AG09309 (cell line): ENCODE measurements around the gene TINCR.
A peak's percentile ranks its signal among the peaks of the same experiment; 100 is the strongest.

Experiments used
- DNase-seq: peaks from one replicate; pipeline ENCODE4 v3.0.0-alpha.2; 2010; ENCODE audit warnings: low read depth
- H3K4me3 ChIP-seq: 2 replicates; pipeline ENCODE4 v1.5.1; 2011; ENCODE audit warnings: mild to moderate bottlenecking, low read depth, low read length, moderate library complexity; ENCODE audit not compliant: control insufficient read depth
- TF ChIP-seq, protein P1 (sequence below): IDR thresholded peaks from 2 replicates; pipeline ENCODE4 v1.5.1; 2011; ENCODE audit warnings: mild to moderate bottlenecking, low read depth, low read length, inconsistent platforms; ENCODE audit not compliant: insufficient read depth, control insufficient read depth; ENCODE audit errors: missing control alignments

TINCR gene

DNA sequence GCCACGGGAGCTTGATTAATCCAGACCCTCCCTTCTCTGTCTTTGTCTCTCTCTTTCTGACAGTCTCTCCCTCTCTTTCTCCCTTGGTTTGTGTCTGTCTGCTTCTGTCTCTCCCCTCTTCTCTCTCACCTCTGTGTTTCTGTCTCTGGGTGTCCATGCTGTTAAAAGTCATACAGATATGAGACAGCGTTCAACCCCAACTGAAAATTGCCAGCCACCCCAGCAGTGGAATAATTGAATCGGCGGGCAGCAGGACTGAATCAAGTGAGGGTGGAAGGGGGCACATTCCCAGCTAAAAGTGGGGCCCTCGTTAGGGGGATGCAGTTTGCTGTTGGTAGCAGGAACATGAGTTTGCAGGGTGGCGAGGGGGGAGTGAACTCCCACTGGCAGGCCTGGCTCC lies 43.7 kb downstream of the TINCR start:
- TF ChIP-seq, protein P1, sequence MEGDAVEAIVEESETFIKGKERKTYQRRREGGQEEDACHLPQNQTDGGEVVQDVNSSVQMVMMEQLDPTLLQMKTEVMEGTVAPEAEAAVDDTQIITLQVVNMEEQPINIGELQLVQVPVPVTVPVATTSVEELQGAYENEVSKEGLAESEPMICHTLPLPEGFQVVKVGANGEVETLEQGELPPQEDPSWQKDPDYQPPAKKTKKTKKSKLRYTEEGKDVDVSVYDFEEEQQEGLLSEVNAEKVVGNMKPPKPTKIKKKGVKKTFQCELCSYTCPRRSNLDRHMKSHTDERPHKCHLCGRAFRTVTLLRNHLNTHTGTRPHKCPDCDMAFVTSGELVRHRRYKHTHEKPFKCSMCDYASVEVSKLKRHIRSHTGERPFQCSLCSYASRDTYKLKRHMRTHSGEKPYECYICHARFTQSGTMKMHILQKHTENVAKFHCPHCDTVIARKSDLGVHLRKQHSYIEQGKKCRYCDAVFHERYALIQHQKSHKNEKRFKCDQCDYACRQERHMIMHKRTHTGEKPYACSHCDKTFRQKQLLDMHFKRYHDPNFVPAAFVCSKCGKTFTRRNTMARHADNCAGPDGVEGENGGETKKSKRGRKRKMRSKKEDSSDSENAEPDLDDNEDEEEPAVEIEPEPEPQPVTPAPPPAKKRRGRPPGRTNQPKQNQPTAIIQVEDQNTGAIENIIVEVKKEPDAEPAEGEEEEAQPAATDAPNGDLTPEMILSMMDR, result no peak
- DNase-seq, result no peak
- no peak overlapping the region for H3K4me3 ChIP-seq

DNA sequence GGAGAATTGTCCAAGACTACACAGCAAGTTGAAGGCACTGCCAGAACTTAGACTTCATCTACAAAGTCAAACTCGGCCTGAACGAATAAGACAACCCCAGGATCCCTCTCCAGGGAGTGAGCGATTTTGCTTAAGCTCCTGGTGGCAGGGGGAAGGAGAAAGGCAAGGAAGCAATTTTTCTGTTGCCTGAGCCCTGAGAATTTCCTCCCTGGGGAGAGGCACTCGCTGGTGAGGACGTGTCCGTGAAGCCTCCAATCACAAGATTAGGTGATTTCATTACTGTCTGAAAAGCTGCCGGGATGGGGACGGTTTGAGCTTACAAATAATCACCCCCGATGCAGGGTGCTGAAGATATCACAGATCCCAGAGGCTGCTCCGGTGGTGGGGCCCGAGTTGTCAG lies 45.6 kb downstream of the TINCR start:
- TF ChIP-seq, protein P1, result no peak
- H3K4me3 ChIP-seq, result no peak overlapping the region
- DNase-seq, result no peak

DNA sequence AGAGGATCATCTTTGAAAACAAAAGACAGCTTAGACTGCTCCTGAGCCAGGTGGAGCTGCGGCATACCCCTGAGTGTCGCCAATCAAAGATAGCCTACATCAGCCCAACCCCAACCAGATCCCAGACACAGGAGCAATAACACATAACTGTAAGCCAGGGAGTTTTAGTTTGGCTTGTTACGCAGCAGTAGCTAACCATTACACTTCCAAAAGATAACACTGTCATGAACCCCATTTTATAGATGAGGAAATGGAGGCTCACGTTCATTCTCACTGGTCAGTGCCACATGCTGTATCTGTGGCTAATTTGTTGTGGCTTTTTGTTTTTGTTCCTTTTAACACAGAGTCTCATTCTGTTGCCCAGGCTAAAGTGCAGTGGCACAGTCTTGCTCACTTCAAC lies 47.3 kb downstream of the TINCR start:
- no peak overlapping the region for H3K4me3 ChIP-seq
- TF ChIP-seq, protein P1, result no peak
- no peak for DNase-seq

- no peak for DNase-seq
- TF ChIP-seq, protein P1, result no peak
- H3K4me3 ChIP-seq, result no peak overlapping the region
Measured at GRCh38 chr19:5519076-5519475, 48.7 kb downstream of the TINCR start.

DNA sequence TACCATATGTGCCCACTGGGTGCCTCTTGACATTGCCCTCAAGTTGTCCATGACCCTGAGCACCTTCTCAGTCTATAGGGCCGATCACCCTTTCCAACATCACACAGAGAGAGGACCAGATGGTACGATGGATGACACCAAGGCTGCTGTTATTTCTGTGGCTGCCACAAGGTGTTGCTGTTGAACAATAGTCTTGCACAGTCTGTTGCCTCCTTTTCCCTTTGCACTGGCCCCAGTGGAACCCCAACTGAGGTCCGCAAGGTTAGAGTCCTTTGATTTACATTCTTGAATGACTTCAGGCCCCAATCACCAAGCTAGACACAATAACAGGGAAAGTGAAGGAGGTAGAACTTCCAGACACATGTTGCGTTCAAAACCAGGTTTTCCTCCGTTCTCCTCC lies 52.0 kb downstream of the TINCR start:
- no peak for DNase-seq
- TF ChIP-seq, protein P1, result peak; percentile 19
- no peak overlapping the region for H3K4me3 ChIP-seq

DNA sequence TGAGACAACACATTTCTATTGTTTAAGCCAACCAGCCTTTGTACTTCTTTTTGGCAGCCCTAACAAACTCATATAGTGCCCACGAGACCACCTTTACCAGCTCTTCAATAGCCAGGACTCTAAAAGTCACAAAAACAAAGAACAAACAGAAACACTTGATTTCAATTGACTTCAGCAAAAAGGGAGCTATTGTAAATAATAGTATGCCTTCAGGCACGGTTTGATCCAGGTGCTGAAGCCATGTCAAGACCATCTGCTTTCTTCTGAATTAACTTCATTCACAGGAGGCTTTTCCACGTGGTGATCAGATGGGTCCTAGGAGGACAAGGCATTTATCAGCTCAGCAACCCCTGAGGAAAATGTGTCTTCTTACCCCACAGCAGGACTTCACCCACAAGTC lies 53.8 kb downstream of the TINCR start:
- TF ChIP-seq, protein P1, result no peak
- DNase-seq, result no peak
- no peak overlapping the region for H3K4me3 ChIP-seq

GRCh38 chr19:5512715-5513114 lies 55.0 kb downstream of the TINCR start:
- no peak for DNase-seq
- TF ChIP-seq, protein P1, result no peak

More at GRCh38 chr19:5512715-5513114, 55.0 kb downstream of the TINCR start:
- no peak overlapping the region for H3K4me3 ChIP-seq
